NCI-H774 (cell line): Measurements from ENCODE around the gene ANKRD18B.
"Not testable (repeated sequence)": the region's sequence is repeated elsewhere in the genome, so short reads cannot be mapped to it uniquely, and the experiment has no call there.

Source experiments
- DNase-seq: peaks from one replicate; lab custom pipeline; 2025; lab: John Stamatoyannopoulos, UW

Gene ANKRD18B

GRCh38 chr9:33611358-33611757 lies 87.3 kb downstream of the ANKRD18B start:
- no peak for DNase-seq

DNA sequence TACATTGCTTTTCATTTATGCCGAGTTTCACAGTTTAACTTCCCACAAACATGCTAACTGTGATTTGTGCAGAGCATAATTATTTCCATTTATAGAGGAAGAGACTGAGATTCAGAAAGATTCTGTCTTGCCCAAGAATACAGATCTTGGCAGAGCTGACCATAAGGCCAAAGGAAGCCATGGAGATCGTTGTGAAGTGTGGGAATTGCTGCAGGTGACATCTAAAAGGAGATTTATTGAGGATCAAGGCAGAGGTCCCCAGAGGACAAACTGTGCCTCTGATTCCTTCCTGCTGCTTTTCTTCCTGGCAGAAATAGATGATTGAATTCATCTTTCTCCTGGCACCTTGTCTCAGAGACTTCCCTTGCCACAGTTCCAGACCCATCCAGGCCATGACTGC lies 88.4 kb downstream of the ANKRD18B start:
- not testable (repeated sequence) for DNase-seq

DNA sequence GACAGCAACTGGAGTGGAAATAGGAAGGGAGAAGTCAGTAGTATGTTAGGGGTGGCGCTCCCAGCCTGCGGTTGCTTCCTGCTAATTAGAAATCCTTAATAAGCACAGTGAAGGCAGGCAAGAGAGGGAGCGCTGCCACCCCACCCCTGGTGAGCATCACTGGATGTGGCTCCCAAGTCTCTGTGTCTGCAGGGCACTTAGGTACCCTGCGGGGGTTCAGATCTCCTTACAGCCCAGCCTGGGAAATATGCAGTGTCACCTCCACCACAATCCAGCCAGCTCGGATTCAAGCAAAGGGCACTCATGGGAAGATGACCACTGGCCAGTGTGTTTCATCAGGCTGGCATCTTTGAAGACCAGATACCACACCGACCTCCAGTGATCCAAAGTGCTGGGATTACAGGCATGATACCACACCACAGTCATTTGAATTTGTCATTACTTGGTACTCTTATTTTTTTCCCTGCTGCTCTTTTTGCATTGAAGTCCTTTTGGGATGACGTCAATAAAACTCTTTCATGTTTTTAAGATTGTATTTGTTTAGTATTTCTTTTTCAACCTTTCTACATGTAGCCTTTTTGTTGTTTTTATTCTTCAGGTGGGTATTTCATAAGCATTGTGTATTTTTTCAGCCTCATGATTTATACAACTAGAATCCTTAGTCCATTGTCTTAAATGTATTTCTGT lies 90.1 kb downstream of the ANKRD18B start:
- no peak for DNase-seq

DNA sequence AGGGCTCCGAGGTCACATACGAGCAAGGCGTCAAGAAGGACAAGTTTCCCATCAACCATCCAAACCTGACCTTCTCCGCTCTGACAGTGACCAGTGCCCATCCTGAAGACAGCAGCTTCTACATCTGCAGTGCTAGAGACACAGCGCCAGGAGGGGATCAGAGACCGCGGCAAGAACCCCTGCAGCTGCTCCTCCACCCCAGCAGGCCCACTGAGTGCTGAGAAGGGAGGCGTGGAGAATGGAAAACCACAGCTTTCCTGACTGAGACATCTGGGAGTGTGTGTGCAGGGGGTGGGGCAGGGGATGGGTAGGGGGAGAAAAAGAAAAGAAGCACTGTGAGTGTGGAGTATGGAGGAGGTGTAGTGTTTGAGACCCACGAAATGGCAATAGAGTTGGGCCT lies 94.3 kb downstream of the ANKRD18B start:
- not testable (repeated sequence) for DNase-seq

- no peak for DNase-seq
Measured at GRCh38 chr9:33619666-33620404, 95.8 kb downstream of the ANKRD18B start.

DNA sequence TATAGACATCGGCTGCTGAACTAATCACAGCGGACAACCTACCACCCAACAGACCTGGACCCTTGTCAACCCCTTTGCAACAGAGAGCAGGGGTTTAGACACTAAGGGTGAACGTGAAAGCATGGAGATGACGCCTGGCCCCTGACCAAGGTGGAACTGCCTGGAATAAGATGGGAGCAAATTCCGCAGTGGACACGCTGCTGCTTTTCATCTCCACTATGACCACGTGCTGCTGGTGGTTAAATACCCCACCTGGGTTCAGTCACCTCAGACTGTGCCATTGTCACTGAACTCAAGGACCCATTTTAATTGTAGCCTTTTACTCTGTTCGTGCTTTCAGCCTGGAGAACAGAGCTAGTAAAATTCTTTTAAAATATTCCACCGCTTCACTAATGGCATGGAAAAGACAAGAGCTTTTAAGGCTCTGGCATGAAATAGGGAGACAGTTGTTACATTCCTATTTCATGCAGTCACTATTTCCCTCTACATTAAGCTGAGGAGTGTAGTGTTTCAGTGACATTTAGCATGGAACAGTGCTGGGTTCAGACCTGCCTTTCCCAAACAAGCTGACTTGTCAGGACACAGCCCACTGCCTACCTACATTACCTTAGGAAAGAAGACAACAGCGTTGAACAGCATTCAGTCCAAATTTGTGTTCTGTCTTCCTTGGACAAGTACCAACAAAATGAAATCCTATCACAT lies 96.8 kb downstream of the ANKRD18B start:
- DNase-seq: peak; percentile 28
